GM19351 (cell line): ENCODE results near the gene NPSR1.
"Not testable (repeated sequence)": the region's sequence is repeated elsewhere in the genome, so short reads cannot be mapped to it uniquely, and the experiment has no call there.

Experiments used
- ATAC-seq: cut with Tn5 transposase; IDR thresholded peaks from one replicate; pipeline ENCODE4 v1.9.1; 2021; ENCODE audit warnings: mild to moderate bottlenecking, moderate library complexity; ENCODE audit not compliant: unreplicated experiment

NPSR1 gene, protein sequence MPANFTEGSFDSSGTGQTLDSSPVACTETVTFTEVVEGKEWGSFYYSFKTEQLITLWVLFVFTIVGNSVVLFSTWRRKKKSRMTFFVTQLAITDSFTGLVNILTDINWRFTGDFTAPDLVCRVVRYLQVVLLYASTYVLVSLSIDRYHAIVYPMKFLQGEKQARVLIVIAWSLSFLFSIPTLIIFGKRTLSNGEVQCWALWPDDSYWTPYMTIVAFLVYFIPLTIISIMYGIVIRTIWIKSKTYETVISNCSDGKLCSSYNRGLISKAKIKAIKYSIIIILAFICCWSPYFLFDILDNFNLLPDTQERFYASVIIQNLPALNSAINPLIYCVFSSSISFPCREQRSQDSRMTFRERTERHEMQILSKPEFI

GRCh38 chr7:34657632-34658268 lies at the start of gene NPSR1:
NPSR1 (plus strand) TSS chr7:34658218; CDS start chr7:34658413, 195 bp downstream.
- ATAC-seq = no peak

- ATAC-seq = no peak
These were observed 45.4 kb upstream of the NPSR1 start for GRCh38 chr7:34612661-34613060.

DNA sequence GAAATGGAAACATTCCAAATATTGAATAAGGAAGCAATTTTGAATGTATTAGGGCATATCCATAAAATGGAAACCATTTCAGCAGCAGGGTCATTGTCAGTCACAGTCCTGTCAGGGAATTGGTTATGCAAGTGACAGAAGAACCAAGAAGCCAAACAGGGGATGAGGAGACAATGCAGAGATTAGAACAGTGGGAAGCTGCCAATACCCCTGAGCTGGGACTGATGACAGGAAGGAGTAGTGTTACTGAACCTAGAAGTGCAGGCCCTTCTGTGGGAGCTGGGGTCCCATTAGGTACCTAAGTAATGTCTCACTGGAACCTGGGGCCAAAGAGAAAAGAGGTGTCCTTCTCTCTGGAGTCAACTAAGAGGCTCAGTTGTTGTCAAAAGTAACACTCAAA lies 37.6 kb upstream of the NPSR1 start:
- no peak for ATAC-seq

GRCh38 chr7:34622182-34622581 lies 35.8 kb upstream of the NPSR1 start:
- no peak for ATAC-seq

- no peak for ATAC-seq
These were observed 35.2 kb upstream of the NPSR1 start for GRCh38 chr7:34622771-34623250.

DNA sequence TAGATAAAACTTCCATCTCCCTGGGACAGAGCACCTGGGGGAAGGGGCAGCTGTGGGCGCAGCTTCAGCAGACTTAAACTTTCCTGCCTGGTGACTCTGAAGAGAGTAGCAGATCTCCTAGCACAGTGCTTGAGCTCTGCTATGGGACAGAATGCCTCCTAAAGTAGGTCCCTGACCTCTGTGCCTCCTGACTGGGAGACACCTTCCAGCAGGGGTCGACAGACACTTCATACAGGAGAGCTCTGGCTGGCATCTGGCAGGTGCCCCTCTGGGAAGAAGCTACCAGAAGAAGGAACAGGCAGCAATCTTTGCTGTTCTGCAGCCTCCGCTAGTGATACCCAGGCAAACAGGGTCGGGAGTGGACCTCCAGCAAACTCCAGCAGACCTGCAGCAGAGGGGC lies 29.4 kb upstream of the NPSR1 start:
- not testable (repeated sequence) for ATAC-seq

- no peak for ATAC-seq
These were observed 5.2 kb upstream of the NPSR1 start for GRCh38 chr7:34652809-34653208.

DNA sequence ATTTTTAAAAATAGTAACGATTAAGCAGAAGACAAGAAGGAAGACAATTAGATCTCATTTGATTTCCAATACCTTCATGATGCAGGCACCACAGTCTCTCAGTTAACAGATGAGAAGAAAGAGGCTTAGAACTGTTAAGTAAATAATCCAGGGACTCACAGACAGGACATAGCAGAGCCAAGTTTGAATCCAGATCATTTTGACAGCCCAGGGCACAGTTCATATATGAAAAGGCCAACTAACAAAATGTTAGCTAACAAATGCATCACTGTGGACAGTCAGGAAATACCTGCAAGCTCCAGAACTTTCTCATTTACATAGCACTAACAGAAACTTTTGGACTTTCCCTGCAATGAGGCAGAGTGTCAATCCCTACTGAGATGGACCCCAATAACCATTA lies 4.2 kb upstream of the NPSR1 start:
- ATAC-seq = no peak

- no peak for ATAC-seq
These were observed 2.6 kb upstream of the NPSR1 start for GRCh38 chr7:34655384-34655783.

DNA sequence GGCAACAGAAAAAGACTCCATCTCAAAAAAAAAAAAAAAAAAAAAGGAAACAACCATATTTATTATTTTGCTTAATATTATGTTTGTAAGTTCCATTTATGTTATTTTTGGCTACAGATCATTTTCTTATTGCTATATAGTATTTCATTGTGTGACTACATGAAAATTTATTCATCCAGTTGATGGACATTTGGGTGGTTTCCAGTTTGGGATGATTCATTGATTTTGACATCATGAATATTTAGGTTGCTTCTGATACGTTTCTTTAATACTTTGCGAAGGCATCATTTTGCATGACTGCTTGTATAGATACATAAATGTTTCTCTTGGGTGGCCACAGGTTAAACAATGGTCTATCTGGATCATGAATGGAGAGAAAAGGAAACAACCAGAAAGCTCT lies 2.0 kb upstream of the NPSR1 start:
- ATAC-seq = no peak

DNA sequence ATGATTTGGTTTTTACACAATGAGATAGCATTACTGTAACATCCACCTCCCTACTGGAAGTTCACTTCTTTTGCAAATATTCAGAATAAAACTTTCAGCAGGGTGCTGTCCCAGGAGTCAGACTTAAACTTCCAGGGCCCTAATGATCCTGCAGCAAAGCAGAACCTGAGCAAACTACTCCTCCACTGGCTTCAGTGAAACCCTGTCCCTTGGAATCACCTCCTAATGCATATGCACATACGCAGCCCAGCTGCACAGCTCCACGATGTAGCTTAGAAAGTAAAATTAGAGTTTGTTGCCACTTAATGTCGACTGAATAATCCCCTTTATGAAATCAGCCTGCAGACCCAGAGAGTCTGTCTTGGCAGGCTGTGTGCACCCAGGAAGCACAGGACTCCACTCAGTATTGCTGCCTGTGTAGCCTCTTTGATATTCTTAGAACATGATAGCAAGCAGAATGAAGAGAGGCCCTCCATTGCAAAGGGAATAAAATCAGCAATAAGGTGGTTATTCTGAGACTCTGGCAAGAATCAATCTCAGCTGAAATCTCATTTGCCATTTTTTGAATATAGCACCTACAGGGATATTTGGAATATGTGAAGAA lies 1.6 kb downstream of the NPSR1 start:
- no peak for ATAC-seq

DNA sequence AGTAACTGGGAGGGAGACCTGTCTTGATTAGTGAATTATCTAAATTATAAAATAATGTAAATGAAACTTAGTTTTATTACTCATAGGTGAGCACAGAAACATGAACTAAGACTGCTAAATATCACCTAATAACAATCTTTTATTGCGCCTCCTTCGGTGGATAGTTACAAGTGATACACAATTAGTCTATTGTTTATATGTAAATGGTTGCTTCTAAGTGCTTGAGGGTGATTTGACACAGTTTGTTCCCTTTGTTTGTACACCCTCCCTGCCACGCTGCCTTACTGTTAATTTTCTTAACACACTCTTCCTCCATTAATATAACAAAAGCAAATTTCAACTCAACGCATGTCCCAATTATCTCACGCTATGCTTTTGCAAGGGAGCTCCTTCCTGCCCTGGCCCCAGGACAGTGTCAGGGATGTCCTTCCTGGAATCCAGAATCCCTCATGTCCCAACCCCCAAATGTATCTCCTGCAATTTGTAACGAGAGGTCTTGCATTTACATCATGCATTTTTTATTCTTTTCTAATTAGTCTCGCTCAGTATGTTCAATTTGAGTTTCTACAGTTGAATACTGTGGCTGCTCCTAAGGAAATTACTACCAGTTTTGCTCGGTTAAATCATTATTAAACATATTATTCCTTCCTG lies 4.2 kb downstream of the NPSR1 start:
- no peak for ATAC-seq

DNA sequence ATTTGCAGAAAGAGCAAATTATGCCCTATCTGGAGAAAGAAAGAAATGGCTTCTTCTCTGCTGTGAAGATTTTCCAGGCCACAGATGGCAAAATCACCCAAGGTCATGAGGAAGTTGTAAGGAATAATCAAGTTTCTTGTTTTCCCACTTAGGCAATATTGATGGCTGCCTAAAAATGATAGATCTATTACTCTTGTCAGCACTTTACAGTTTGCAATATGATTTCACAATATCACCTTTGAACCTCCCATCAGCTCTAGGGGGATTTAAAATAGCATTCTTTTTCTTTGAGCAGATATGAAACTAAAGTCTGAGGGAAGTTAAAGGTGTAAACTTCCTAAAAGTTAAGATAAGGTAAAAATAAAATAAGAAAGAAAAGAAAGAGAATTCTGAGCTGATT lies 6.7 kb downstream of the NPSR1 start:
- ATAC-seq = no peak

GRCh38 chr7:34672430-34672829 lies 14.4 kb downstream of the NPSR1 start:
- ATAC-seq = no peak

GRCh38 chr7:34673066-34673465 lies 15.0 kb downstream of the NPSR1 start:
- no peak for ATAC-seq

DNA sequence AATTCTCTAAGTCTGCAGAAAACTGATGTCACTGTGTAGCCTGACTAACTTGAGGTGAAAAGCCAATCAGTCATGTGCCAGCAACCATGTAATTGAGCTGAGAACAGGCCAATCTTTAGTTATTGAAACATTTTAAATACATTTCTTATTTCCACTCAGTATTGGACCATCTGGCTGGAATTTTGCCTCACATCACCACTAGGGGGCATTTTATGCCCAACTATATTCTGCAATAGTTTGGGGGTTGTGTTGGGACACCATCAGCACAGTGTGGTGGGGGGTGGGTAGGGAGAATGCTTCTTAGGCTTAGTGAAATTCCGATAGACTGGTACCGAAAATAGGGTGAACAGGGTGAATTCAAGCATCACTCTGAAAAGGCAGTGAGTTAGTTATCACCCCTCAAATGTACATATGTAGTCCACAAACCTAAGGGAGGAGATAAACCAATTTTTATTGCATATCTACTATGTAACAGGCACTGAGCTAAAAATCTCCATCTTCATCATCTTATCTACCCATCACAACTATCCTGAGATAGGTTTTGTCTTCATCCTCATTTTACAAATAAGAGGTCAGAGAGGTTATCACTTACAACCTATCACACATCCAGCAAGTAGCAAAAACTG lies 17.8 kb downstream of the NPSR1 start:
- ATAC-seq = peak; percentile 78

DNA sequence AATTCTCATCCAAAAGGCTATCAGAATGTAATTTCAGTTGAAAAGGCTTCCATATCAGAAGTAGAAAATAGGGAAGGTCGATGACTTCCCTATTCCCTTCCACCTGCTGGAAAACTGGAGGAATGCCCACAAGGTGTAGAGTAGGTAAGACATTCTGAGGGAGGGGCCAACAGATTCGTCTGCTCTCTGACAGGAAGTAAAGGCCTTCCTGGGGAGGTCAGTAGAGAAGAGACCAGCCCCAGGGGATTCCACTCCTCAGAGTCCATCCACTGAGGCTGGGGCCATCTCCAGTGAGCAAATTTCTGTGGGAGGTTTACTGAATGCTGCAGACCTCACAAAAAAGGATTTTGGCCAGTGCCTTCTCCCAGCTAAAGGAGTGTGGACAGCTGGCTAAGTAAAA lies 19.5 kb downstream of the NPSR1 start:
- no peak for ATAC-seq

- no peak for ATAC-seq
These were observed 29.5 kb downstream of the NPSR1 start for GRCh38 chr7:34687529-34687928.

DNA sequence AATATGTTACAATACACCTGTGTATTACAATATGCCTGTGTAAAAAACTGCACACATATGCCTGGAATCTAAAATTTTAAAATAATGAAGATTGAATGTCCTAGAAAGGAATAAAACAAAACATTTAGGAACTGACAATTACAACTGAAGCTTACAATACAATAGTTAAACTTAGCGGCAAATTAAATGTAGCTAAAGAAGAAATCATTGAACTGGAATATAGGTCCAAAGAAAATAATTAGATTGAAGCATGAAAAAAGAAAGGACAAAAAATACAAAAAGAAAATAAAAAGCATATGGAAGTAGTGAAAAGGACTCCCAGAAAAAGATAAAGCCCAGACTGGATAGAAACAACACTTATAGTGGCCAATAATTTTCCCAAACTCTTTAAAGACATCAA lies 38.4 kb downstream of the NPSR1 start:
- ATAC-seq = no peak

GRCh38 chr7:34709771-34710170 lies 51.8 kb downstream of the NPSR1 start:
- ATAC-seq = no peak

GRCh38 chr7:34718867-34719266 lies 60.8 kb downstream of the NPSR1 start:
- ATAC-seq = no peak
